ENCODE data around the gene LDLRAD3. TPM values are rescaled to one million over a fixed set of nuclear protein-coding genes. Genes with fewer than 3 reads are reported as not detected.

Gene LDLRAD3
- total RNA-seq, 1 experiment from 2014 or later: 28.1 TPM

DNA sequence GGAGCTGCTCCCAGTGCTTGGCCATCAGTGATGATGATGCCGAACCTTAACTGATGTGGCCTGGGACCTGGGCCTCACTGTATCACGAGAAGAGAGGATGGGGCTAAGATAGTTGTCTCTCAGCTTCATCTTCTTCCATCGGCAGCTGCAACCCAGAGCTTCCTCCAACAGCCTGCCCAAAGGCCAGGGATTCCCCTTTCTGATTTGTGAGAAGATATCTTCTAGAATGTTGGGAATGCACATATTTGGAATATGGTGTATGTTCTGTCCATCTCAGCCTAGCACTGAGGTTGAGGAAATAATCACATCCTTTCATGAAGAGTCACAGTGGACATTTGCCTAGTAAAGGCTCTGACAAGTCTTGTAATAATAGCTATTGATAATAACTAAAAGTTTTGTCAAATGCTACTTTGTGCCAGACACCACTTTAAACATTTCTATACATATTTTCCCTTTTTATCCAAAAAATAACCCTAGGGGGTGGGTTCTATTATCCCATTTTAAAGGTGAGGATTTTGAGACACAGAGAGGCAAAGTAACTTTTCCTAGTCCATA lies 272.3 kb downstream of the LDLRAD3 start:
- in situ Hi-C loops (cut with HindIII; ENCODE audit: low pct_unique_long_range_greater_than_20kb, low sequenced_read_pairs) (no loop called here), intact Hi-C loops (cut with micrococcal nuclease; ENCODE audit: unreplicated experiment) (no loop called here)
- DNase-seq (ENCODE audit: low read depth, low spot score) (no peak), ATAC-seq (no peak)
- no peak overlapping the region for H3K4me3 ChIP-seq (ENCODE audit: low read depth in 2 of 2, low read length in 2 of 2)
- H3K9me3 ChIP-seq (ENCODE audit: control insufficient read depth, insufficient read depth, low read depth, low read length): peaks cover 10% of the 10 kb centered on the region; the same call in 1 of the 2 replicates
- H3K36me3 ChIP-seq (ENCODE audit: control insufficient read depth, insufficient read depth, low read length): no peaks in the 10 kb centered on the region
- H3K27me3 ChIP-seq (ENCODE audit: control insufficient read depth, insufficient read depth, low read length): no peaks in the 10 kb centered on the region
- TF ChIP-seq, protein P1, sequence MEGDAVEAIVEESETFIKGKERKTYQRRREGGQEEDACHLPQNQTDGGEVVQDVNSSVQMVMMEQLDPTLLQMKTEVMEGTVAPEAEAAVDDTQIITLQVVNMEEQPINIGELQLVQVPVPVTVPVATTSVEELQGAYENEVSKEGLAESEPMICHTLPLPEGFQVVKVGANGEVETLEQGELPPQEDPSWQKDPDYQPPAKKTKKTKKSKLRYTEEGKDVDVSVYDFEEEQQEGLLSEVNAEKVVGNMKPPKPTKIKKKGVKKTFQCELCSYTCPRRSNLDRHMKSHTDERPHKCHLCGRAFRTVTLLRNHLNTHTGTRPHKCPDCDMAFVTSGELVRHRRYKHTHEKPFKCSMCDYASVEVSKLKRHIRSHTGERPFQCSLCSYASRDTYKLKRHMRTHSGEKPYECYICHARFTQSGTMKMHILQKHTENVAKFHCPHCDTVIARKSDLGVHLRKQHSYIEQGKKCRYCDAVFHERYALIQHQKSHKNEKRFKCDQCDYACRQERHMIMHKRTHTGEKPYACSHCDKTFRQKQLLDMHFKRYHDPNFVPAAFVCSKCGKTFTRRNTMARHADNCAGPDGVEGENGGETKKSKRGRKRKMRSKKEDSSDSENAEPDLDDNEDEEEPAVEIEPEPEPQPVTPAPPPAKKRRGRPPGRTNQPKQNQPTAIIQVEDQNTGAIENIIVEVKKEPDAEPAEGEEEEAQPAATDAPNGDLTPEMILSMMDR (IDR thresholded peaks at IDR 0.05): no peak
- TF ChIP-seq SIN3A (IDR thresholded peaks at IDR 0.05; ENCODE audit: borderline replicate concordance, insufficient read depth, low read depth, low read length) (no peak), TCF7L2 (IDR thresholded peaks at IDR 0.05; ENCODE audit: low read depth, low read length) (no peak), POLR2AphosphoS5 (IDR thresholded peaks at IDR 0.05; ENCODE audit: low read depth, low read length) (no peak)
- TF ChIP-seq, protein P2, sequence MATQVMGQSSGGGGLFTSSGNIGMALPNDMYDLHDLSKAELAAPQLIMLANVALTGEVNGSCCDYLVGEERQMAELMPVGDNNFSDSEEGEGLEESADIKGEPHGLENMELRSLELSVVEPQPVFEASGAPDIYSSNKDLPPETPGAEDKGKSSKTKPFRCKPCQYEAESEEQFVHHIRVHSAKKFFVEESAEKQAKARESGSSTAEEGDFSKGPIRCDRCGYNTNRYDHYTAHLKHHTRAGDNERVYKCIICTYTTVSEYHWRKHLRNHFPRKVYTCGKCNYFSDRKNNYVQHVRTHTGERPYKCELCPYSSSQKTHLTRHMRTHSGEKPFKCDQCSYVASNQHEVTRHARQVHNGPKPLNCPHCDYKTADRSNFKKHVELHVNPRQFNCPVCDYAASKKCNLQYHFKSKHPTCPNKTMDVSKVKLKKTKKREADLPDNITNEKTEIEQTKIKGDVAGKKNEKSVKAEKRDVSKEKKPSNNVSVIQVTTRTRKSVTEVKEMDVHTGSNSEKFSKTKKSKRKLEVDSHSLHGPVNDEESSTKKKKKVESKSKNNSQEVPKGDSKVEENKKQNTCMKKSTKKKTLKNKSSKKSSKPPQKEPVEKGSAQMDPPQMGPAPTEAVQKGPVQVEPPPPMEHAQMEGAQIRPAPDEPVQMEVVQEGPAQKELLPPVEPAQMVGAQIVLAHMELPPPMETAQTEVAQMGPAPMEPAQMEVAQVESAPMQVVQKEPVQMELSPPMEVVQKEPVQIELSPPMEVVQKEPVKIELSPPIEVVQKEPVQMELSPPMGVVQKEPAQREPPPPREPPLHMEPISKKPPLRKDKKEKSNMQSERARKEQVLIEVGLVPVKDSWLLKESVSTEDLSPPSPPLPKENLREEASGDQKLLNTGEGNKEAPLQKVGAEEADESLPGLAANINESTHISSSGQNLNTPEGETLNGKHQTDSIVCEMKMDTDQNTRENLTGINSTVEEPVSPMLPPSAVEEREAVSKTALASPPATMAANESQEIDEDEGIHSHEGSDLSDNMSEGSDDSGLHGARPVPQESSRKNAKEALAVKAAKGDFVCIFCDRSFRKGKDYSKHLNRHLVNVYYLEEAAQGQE (IDR thresholded peaks at IDR 0.05; ENCODE audit: insufficient read depth in 1 of 2, low read depth in 2 of 2, low read length in 1 of 2): no peak
- no TSS peak for BruUV-seq (replicated peaks)
- no peaks in the 10 kb centered on the region for H3K4me1 ChIP-seq (ENCODE audit: control insufficient read depth, insufficient read depth, low read length)
- no peak overlapping the region for H3K27ac ChIP-seq (ENCODE audit: low read length)
- CTCF ChIA-PET: no interaction called here
- POLR2A ChIA-PET: interaction anchor here (0.6 to 0.7 kb wide), 2 partner anchors 19 to 27 kb away, joined by 3 to 4 read pairs; no protein-coding TSS in a partner anchor

DNA sequence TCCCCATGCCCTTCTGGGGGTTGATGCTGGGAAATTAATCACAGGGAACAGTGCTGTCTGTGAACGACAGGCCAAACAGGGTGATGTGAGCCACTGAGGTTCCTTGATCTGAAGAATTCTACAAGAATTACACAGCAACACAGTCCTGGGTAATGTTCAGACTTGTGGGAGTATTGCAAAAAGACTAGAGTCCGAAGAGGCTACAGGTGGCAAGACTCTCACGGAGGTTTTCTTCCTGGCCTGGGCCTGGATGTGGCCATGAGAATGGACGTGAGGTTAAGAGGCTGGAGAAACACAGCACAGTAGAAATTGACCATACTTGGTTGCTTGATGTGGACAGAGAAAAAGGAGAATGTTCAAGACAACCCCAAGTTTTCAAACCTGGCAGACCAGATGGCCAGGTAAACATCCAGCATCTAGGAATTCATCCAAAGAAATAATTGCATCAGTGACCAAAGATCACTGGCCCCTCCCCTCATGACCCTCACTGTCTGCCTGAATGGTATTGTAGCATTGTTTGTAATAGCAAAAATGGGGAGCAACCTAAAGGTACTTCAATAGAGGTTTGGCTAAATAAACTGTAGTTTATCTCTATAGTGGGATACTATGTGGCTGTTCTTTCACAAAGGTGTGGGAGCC lies 274.5 kb downstream of the LDLRAD3 start:
- Histone ChIP-seq H3K4me1 (ENCODE audit: control insufficient read depth, insufficient read depth, low read length) (no peaks in the 10 kb centered on the region), H3K27me3 (ENCODE audit: control insufficient read depth, insufficient read depth, low read length) (no peaks in the 10 kb centered on the region), H3K4me3 (ENCODE audit: low read depth in 2 of 2, low read length in 2 of 2) (no peak overlapping the region), H3K27ac (ENCODE audit: low read length) (no peak overlapping the region), H3K9me3 (ENCODE audit: control insufficient read depth, insufficient read depth, low read depth, low read length) (peaks cover 10% of the 10 kb centered on the region; the same call in 1 of the 2 replicates), H3K36me3 (ENCODE audit: control insufficient read depth, insufficient read depth, low read length) (no peaks in the 10 kb centered on the region)
- POLR2A ChIA-PET: no interaction called here
- TF ChIP-seq, protein P2 (IDR thresholded peaks at IDR 0.05; ENCODE audit: insufficient read depth in 1 of 2, low read depth in 2 of 2, low read length in 1 of 2): no peak
- TF ChIP-seq POLR2AphosphoS5 (IDR thresholded peaks at IDR 0.05; ENCODE audit: low read depth, low read length) (no peak), SIN3A (IDR thresholded peaks at IDR 0.05; ENCODE audit: borderline replicate concordance, insufficient read depth, low read depth, low read length) (no peak), TCF7L2 (IDR thresholded peaks at IDR 0.05; ENCODE audit: low read depth, low read length) (no peak)
- TF ChIP-seq, protein P1 (IDR thresholded peaks at IDR 0.05): no peak
- ATAC-seq (no peak), DNase-seq (ENCODE audit: low read depth, low spot score) (no peak)
- CTCF ChIA-PET: no interaction called here
- no TSS peak for BruUV-seq (replicated peaks)
- intact Hi-C loops (cut with micrococcal nuclease; ENCODE audit: unreplicated experiment) (no loop called here), in situ Hi-C loops (cut with HindIII; ENCODE audit: low pct_unique_long_range_greater_than_20kb, low sequenced_read_pairs) (no loop called here)

Measured in Panc1 (cell line).